Parathyroid adenoma (tissue), 2 donors: ENCODE measurements around the gene ARL8A.

ENCODE experiments used
- H2AFZ ChIP-seq: fragments of 300-600 bp; sonication (generic); one replicate; pipeline ENCODE4 v1.7.0; 2017; ENCODE audit warnings: antibody characterized with exemption, mild to moderate bottlenecking
- H3K27ac ChIP-seq: fragments of 300-600 bp; sonication (generic); one replicate; pipeline ENCODE4 v1.7.0; 2017
- H3K27me3 ChIP-seq: fragments of 300-600 bp; sonication (generic); one replicate; pipeline ENCODE4 v1.7.0; 2017; ENCODE audit warnings: low read length; ENCODE audit not compliant: control insufficient read depth, insufficient read depth
- H3K36me3 ChIP-seq: fragments of 300-600 bp; sonication (generic); one replicate; pipeline ENCODE4 v1.7.0; 2017; ENCODE audit warnings: low read length; ENCODE audit not compliant: control insufficient read depth, insufficient read depth
- H3K4me1 ChIP-seq: fragments of 300-600 bp; sonication (generic); one replicate; pipeline ENCODE4 v1.7.0; 2017; ENCODE audit warnings: control low read depth
- H3K4me2 ChIP-seq: fragments of 300-600 bp; sonication (generic); one replicate; pipeline ENCODE4 v1.7.0; 2017; ENCODE audit warnings: low read length
- H3K4me3 ChIP-seq: fragments of 300-600 bp; sonication (generic); one replicate; pipeline ENCODE4 v1.7.0; 2017; ENCODE audit warnings: low read depth, low read length
- H3K79me2 ChIP-seq: fragments of 300-600 bp; sonication (generic); one replicate; pipeline ENCODE4 v1.7.0; 2017; ENCODE audit warnings: control low read depth
- H3K9ac ChIP-seq: fragments of 300-600 bp; sonication (generic); one replicate; pipeline ENCODE4 v1.7.0; 2017; ENCODE audit warnings: mild to moderate bottlenecking
- H3K9me3 ChIP-seq: fragments of 300-600 bp; sonication (generic); one replicate; pipeline ENCODE4 v1.7.0; 2017; ENCODE audit warnings: low read length; ENCODE audit not compliant: control insufficient read depth
- CTCF ChIP-seq: fragments of 300-600 bp; sonication (generic); IDR thresholded peaks from one replicate; pipeline ENCODE4 v1.7.0; 2017; ENCODE audit warnings: antibody characterized with exemption, mild to moderate bottlenecking
- donor health status: primary hyperparathyroidism.

The ARL8A gene

GRCh38 chr1:202123336-202123813 is 21.2 kb downstream of the ARL8A start:
- Histone ChIP-seq H3K4me1 (no peaks in the 10 kb centered on the region), H3K9ac (no peak overlapping the region), H3K79me2 (no peaks in the 10 kb centered on the region), H3K4me3 (no peak overlapping the region), H3K36me3 (no peaks in the 10 kb centered on the region), H3K27me3 (no peaks in the 10 kb centered on the region), H3K4me2 (no peak overlapping the region), H3K9me3 (no peaks in the 10 kb centered on the region), H3K27ac (no peak overlapping the region), H2AFZ (no peak overlapping the region)
- TF ChIP-seq CTCF, result no peak

- TF ChIP-seq CTCF, result peak; percentile 46
- H3K79me2 ChIP-seq, result no peaks in the 10 kb centered on the region
- no peak within 1 kb of the TSS for H3K9ac ChIP-seq
- H2AFZ ChIP-seq, result no peak within 1 kb of the TSS
- H3K36me3 ChIP-seq, result no peaks in the 10 kb centered on the region
- H3K4me1 ChIP-seq, result no peaks in the 10 kb centered on the region
- no peak within 1 kb of the TSS for H3K27ac ChIP-seq
- H3K27me3 ChIP-seq, result no peaks in the 10 kb centered on the region
- H3K4me3 ChIP-seq, result no peak within 1 kb of the TSS
- H3K9me3 ChIP-seq, result no peaks in the 10 kb centered on the region
- H3K4me2 ChIP-seq, result no peak within 1 kb of the TSS
Observed at GRCh38 chr1:202122639-202123335, 21.8 kb downstream of the ARL8A start, which contains the start of gene GPR37L1. Gene GPR37L1 (plus strand): TSS chr1:202122917. CDS start chr1:202122964, 47 bp downstream.

- TF ChIP-seq CTCF, result no peak
- no peaks in the 10 kb centered on the region for H3K79me2 ChIP-seq
- H3K27ac ChIP-seq, result no peak overlapping the region
- no peak overlapping the region for H3K4me2 ChIP-seq
- H2AFZ ChIP-seq, result no peak overlapping the region
- H3K4me3 ChIP-seq, result no peak overlapping the region
- no peak overlapping the region for H3K9ac ChIP-seq
- H3K27me3 ChIP-seq, result no peaks in the 10 kb centered on the region
- H3K9me3 ChIP-seq, result no peaks in the 10 kb centered on the region
- no peaks in the 10 kb centered on the region for H3K4me1 ChIP-seq
- no peaks in the 10 kb centered on the region for H3K36me3 ChIP-seq
Observed at GRCh38 chr1:202121006-202121405, 23.5 kb downstream of the ARL8A start.

- Histone ChIP-seq H3K4me1 (peaks cover 6% of the 10 kb centered on the region), H3K9me3 (no peaks in the 10 kb centered on the region), H3K36me3 (no peaks in the 10 kb centered on the region), H3K4me2 (no peak overlapping the region), H3K27me3 (no peaks in the 10 kb centered on the region), H2AFZ (no peak overlapping the region), H3K4me3 (no peak overlapping the region), H3K79me2 (no peaks in the 10 kb centered on the region), H3K27ac (no peak overlapping the region), H3K9ac (no peak overlapping the region)
- TF ChIP-seq CTCF, result no peak
Observed at GRCh38 chr1:202117898-202118371, 26.6 kb downstream of the ARL8A start.

- Histone ChIP-seq H2AFZ (no peak overlapping the region), H3K27ac (no peak overlapping the region), H3K36me3 (no peaks in the 10 kb centered on the region), H3K4me1 (peaks cover 7% of the 10 kb centered on the region), H3K4me2 (no peak overlapping the region), H3K9ac (no peak overlapping the region), H3K79me2 (no peaks in the 10 kb centered on the region), H3K9me3 (no peaks in the 10 kb centered on the region), H3K4me3 (no peak overlapping the region), H3K27me3 (no peaks in the 10 kb centered on the region)
- TF ChIP-seq CTCF, result no peak
Observed at GRCh38 chr1:202116287-202116686, 28.2 kb downstream of the ARL8A start.
